Ishikawa (cell line): ENCODE results near the gene TPCN1.

Experiments
- CEBPB ChIP-seq: IDR thresholded peaks from 2 replicates; pipeline ENCODE4 v1.6.1; 2012
- CREB1 ChIP-seq: IDR thresholded peaks from 2 replicates; pipeline ENCODE4 v1.6.1; 2012; ENCODE audit warnings: low read depth
- EGR1 ChIP-seq: IDR thresholded peaks from 2 replicates; pipeline ENCODE4 v1.6.1; 2012
- EP300 ChIP-seq: IDR thresholded peaks from 2 replicates; pipeline ENCODE4 v1.6.1; 2012; ENCODE audit warnings: borderline replicate concordance
- FOXM1 ChIP-seq: IDR thresholded peaks from 2 replicates; pipeline ENCODE4 v1.6.1; 2012; ENCODE audit warnings: low read depth, borderline replicate concordance
- MAX ChIP-seq: IDR thresholded peaks from 2 replicates; pipeline ENCODE4 v1.6.1; 2012
- NFIC ChIP-seq: IDR thresholded peaks from 2 replicates; pipeline ENCODE4 v1.6.1; 2012
- RAD21 ChIP-seq: IDR thresholded peaks from 2 replicates; pipeline ENCODE4 v1.6.1; 2012; ENCODE audit warnings: low read depth
- REST ChIP-seq: IDR thresholded peaks from 2 replicates; pipeline ENCODE4 v1.6.1; 2012; ENCODE audit warnings: low read depth, mild to moderate bottlenecking
- TAF1 ChIP-seq: IDR thresholded peaks from 2 replicates; pipeline ENCODE4 v1.6.1; 2012; ENCODE audit warnings: low read depth, mild to moderate bottlenecking
- TCF12 ChIP-seq: IDR thresholded peaks from 2 replicates; pipeline ENCODE4 v1.6.1; 2012; ENCODE audit warnings: low read depth
- TEAD4 ChIP-seq: IDR thresholded peaks from 2 replicates; pipeline ENCODE4 v1.6.1; 2012
- USF1 ChIP-seq: IDR thresholded peaks from 2 replicates; pipeline ENCODE4 v1.6.1; 2012
- YY1 ChIP-seq: IDR thresholded peaks from 2 replicates; pipeline ENCODE4 v1.6.1; 2012; ENCODE audit warnings: low read depth
- ZBTB7A ChIP-seq: IDR thresholded peaks from 2 replicates; pipeline ENCODE4 v1.6.1; 2012; ENCODE audit warnings: low read depth

The TPCN1 gene

GRCh38 chr12:113318900-113319628 lies 97.8 kb downstream of the TPCN1 start:
- no peak for TF ChIP-seq EGR1
- TF ChIP-seq FOXM1: no peak
- TF ChIP-seq NFIC: no peak
- TF ChIP-seq USF1: no peak
- TF ChIP-seq TCF12: no peak
- no peak for TF ChIP-seq MAX
- no peak for TF ChIP-seq EP300
- no peak for TF ChIP-seq CEBPB
- TF ChIP-seq ZBTB7A: no peak

GRCh38 chr12:113320401-113320800 lies 99.1 kb downstream of the TPCN1 start:
- no peak for TF ChIP-seq TEAD4
- no peak for TF ChIP-seq ZBTB7A
- no peak for TF ChIP-seq USF1
- TF ChIP-seq YY1: no peak
- no peak for TF ChIP-seq NFIC
- no peak for TF ChIP-seq EP300
- no peak for TF ChIP-seq RAD21
- TF ChIP-seq CEBPB: no peak
- TF ChIP-seq MAX: no peak
- TF ChIP-seq REST: no peak
- no peak for TF ChIP-seq EGR1

GRCh38 chr12:113322343-113322742 lies 101.1 kb downstream of the TPCN1 start:
- no peak for TF ChIP-seq MAX
- TF ChIP-seq TEAD4: no peak
- no peak for TF ChIP-seq CEBPB
- TF ChIP-seq TAF1: no peak
- TF ChIP-seq USF1: no peak
- TF ChIP-seq EGR1: no peak
- TF ChIP-seq EP300: no peak
- no peak for TF ChIP-seq CREB1
- TF ChIP-seq YY1: no peak
- no peak for TF ChIP-seq REST
- no peak for TF ChIP-seq TCF12
- no peak for TF ChIP-seq RAD21
- TF ChIP-seq ZBTB7A: no peak

- TF ChIP-seq FOXM1 (no peak), MAX (no peak), REST (no peak), YY1 (no peak), CEBPB (no peak), EGR1 (no peak), TEAD4 (no peak), NFIC (no peak), TAF1 (no peak), ZBTB7A (no peak), TCF12 (no peak), USF1 (no peak), EP300 (no peak), RAD21 (no peak), CREB1 (no peak)
These were observed 104.7 kb downstream of the TPCN1 start for GRCh38 chr12:113325916-113326315.
